ENCODE measurements around the gene KDM4C. TPM values are rescaled to one million over a fixed set of nuclear protein-coding genes. Genes with fewer than 3 reads are reported as not detected.

The KDM4C gene
- total and polyA plus RNA-seq, 2 donors (not counting 1 experiment from before 2014, with no cell fraction given): 13.0 to 39.0 TPM

GRCh38 chr9:6987381-6987780 lies 229.6 kb downstream of the KDM4C start:
- Histone ChIP-seq H3K9me3 (ENCODE audit: control insufficient read depth, insufficient read depth, low read depth, low read length) (no peaks in the 10 kb centered on the region), H3K9ac (ENCODE audit: insufficient read depth, low read length) (no peak overlapping the region), H2AFZ (ENCODE audit: low read length) (no peak overlapping the region), H3K36me3 (ENCODE audit: control insufficient read depth, insufficient read depth, low read length) (no peaks in the 10 kb centered on the region), H3K4me3 (replicated peaks in 1 of 4; ENCODE audit: control extremely low read depth in 1 of 4, insufficient read depth in 1 of 4, low read depth in 3 of 4, low read length in 4 of 4) (no peak overlapping the region), H3K79me2 (ENCODE audit: control insufficient read depth, insufficient read depth, low read length) (no peaks in the 10 kb centered on the region), H3K27ac (ENCODE audit: insufficient read depth, low read length) (no peak overlapping the region), H3K4me1 (ENCODE audit: control insufficient read depth, extremely low read depth, insufficient read depth, low read length) (no peaks in the 10 kb centered on the region), H3K27me3 (ENCODE audit: control insufficient read depth, insufficient read depth, low read length) (no peaks in the 10 kb centered on the region), H4K20me1 (ENCODE audit: control insufficient read depth, extremely low read depth, insufficient read depth, low read length) (no peaks in the 10 kb centered on the region), H3K4me2 (ENCODE audit: extremely low read depth, insufficient read depth, low read length) (no peak overlapping the region)
- no peak for DNase-seq (ENCODE audit: low read depth in 2 of 2)
- TF ChIP-seq CTCF (conservative IDR thresholded peaks at IDR 0.05 in 1 of 2, IDR thresholded peaks at IDR 0.05 in 1 of 2; ENCODE audit: low read depth in 1 of 2, low read length in 2 of 2): no peak
- no peak for TF ChIP-seq EZH2 (IDR thresholded peaks at IDR 0.05; ENCODE audit: low read length, missing control alignments)

GRCh38 chr9:6991418-6991817 lies 233.6 kb downstream of the KDM4C start:
- TF ChIP-seq EZH2 (IDR thresholded peaks at IDR 0.05; ENCODE audit: low read length, missing control alignments) (no peak), CTCF (conservative IDR thresholded peaks at IDR 0.05 in 1 of 2, IDR thresholded peaks at IDR 0.05 in 1 of 2; ENCODE audit: low read depth in 1 of 2, low read length in 2 of 2) (no peak)
- no peaks in the 10 kb centered on the region for H3K79me2 ChIP-seq (ENCODE audit: control insufficient read depth, insufficient read depth, low read length)
- DNase-seq (ENCODE audit: low read depth in 2 of 2): no peak
- H3K4me1 ChIP-seq (ENCODE audit: control insufficient read depth, extremely low read depth, insufficient read depth, low read length): no peaks in the 10 kb centered on the region
- H3K27me3 ChIP-seq (ENCODE audit: control insufficient read depth, insufficient read depth, low read length): no peaks in the 10 kb centered on the region
- no peak overlapping the region for H3K4me3 ChIP-seq (replicated peaks in 1 of 4; ENCODE audit: control extremely low read depth in 1 of 4, insufficient read depth in 1 of 4, low read depth in 3 of 4, low read length in 4 of 4)
- H3K4me2 ChIP-seq (ENCODE audit: extremely low read depth, insufficient read depth, low read length): no peak overlapping the region
- no peak overlapping the region for H3K9ac ChIP-seq (ENCODE audit: insufficient read depth, low read length)
- H3K36me3 ChIP-seq (ENCODE audit: control insufficient read depth, insufficient read depth, low read length): no peaks in the 10 kb centered on the region
- H3K27ac ChIP-seq (ENCODE audit: insufficient read depth, low read length): no peak overlapping the region
- H4K20me1 ChIP-seq (ENCODE audit: control insufficient read depth, extremely low read depth, insufficient read depth, low read length): no peaks in the 10 kb centered on the region
- no peaks in the 10 kb centered on the region for H3K9me3 ChIP-seq (ENCODE audit: control insufficient read depth, insufficient read depth, low read depth, low read length)
- H2AFZ ChIP-seq (ENCODE audit: low read length): no peak overlapping the region

GRCh38 chr9:6996061-6996854 lies 238.5 kb downstream of the KDM4C start:
- Histone ChIP-seq H3K4me2 (ENCODE audit: extremely low read depth, insufficient read depth, low read length) (no peak overlapping the region), H3K4me3 (replicated peaks in 1 of 4; ENCODE audit: control extremely low read depth in 1 of 4, insufficient read depth in 1 of 4, low read depth in 3 of 4, low read length in 4 of 4) (no peak overlapping the region), H3K9ac (ENCODE audit: insufficient read depth, low read length) (no peak overlapping the region), H4K20me1 (ENCODE audit: control insufficient read depth, extremely low read depth, insufficient read depth, low read length) (no peaks in the 10 kb centered on the region), H3K4me1 (ENCODE audit: control insufficient read depth, extremely low read depth, insufficient read depth, low read length) (no peaks in the 10 kb centered on the region), H3K27ac (ENCODE audit: insufficient read depth, low read length) (no peak overlapping the region), H3K79me2 (ENCODE audit: control insufficient read depth, insufficient read depth, low read length) (no peaks in the 10 kb centered on the region), H3K27me3 (ENCODE audit: control insufficient read depth, insufficient read depth, low read length) (no peaks in the 10 kb centered on the region), H3K9me3 (ENCODE audit: control insufficient read depth, insufficient read depth, low read depth, low read length) (no peaks in the 10 kb centered on the region), H3K36me3 (ENCODE audit: control insufficient read depth, insufficient read depth, low read length) (no peaks in the 10 kb centered on the region), H2AFZ (ENCODE audit: low read length) (no peak overlapping the region)
- TF ChIP-seq EZH2 (IDR thresholded peaks at IDR 0.05; ENCODE audit: low read length, missing control alignments): no peak
- no peak for TF ChIP-seq CTCF (conservative IDR thresholded peaks at IDR 0.05 in 1 of 2, IDR thresholded peaks at IDR 0.05 in 1 of 2; ENCODE audit: low read depth in 1 of 2, low read length in 2 of 2)
- peak in 1 of 2 donors; percentile 42 for DNase-seq (ENCODE audit: low read depth in 2 of 2)
